ENCODE measurements around the gene AKAP1.
A peak's percentile ranks its signal among the peaks of the same experiment; 100 is the strongest.

AKAP1 gene

DNA sequence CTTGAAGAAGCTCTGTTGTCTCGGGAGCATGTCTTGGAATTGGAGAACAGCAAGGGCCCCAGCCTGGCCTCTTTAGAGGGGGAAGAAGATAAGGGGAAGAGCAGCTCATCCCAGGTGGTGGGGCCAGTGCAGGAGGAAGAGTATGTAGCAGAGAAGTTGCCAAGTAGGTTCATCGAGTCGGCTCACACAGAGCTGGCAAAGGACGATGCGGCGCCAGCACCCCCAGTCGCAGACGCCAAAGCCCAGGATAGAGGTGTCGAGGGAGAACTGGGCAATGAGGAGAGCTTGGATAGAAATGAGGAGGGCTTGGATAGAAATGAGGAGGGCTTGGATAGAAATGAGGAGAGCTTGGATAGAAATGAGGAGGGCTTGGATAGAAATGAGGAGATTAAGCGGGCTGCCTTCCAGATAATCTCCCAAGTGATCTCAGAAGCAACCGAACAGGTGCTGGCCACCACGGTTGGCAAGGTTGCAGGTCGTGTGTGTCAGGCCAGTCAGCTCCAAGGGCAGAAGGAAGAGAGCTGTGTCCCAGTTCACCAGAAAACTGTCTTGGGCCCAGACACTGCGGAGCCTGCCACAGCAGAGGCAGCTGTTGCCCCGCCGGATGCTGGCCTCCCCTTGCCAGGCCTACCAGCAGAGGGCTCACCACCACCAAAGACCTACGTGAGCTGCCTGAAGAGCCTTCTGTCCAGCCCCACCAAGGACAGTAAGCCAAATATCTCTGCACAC lies 21.2 kb downstream of the AKAP1 start:
- no peak for DNase-seq

DNA sequence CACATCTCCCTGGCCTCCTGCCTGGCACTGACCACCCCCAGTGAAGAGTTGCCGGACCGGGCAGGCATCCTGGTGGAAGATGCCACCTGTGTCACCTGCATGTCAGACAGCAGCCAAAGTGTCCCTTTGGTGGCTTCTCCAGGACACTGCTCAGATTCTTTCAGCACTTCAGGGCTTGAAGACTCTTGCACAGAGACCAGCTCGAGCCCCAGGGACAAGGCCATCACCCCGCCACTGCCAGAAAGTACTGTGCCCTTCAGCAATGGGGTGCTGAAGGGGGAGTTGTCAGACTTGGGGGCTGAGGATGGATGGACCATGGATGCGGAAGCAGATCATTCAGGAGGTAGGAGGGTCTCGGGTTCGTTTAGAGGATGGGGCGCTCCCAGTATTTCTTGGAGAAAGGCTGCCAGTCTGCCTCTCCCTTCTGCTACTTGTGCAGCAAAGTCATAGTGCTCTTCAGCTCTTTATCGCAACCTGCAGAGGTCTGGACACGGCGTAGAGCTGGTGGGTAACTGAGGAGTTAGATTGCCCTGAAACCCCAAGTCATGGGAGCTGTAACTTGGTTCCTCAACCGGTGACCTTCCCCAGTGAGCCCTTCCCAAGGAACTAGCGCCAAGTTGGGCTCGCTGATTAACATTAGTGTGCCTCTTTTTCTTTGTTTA lies 21.9 kb downstream of the AKAP1 start:
- no peak for DNase-seq

DNA sequence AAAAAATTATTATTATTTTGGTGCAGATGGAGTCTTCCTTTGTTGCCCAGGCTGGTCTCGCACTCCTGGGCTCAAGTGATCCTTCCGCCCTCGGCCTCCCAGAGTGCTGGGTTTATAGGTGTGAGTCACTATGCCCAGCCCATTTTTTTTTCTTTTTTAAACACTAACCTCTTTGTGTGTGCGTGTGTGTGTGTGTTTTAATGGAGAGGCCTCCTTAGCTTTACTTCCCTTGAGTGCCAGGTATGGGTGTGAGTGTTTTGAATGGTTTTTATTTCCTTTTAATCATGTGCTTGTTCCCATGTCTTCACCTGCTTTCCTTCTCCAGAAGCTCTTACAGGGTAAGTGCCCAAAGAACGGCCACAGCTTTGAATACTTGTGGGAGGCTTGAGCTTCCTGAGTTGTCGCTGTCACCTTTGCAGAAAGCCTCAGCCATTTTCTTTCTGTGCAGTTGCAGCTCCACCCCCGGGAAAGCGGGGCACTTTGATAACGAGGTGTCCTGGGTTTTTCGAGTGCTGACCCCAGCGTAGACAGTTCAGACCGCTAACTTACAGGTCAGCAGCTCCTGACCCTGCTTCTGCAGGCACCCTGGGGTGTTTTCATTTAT lies 22.6 kb downstream of the AKAP1 start:
- no peak for DNase-seq

DNA sequence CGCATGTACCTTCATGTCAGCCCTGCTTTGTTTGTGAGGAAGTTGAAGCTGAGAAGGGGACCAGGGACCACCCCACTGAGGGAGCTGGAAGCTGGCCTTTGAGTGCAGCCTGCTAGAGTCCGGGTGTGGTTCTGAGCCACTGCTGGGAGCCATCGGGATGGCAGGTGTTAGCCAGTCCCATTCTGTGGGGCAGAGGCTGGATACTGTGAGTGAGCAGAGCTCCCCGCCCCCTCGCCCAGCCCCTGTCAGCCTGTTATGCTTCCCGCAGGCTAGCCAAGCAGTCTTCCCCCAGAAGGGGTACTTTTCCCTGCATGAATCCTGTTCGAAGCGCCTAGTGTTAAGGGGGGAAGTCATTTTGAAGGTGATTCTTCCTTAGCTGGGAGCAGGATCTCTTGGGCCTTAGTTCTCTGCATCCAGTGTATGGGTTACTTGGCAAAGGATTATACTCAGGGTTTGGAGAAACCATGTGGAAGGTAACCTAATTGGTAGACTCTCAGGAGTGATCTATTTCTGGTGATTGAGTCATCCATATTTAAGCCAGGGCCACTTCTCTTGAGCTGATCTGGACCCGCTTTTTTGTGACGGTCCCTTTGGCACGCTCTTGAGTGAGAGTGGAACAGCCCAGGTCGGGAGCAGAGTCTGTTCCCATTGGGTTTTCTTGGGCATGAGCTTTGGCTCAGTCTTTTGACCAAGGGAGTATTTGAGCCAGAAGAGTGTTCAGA lies 23.8 kb downstream of the AKAP1 start:
- DNase-seq: no peak

DNA sequence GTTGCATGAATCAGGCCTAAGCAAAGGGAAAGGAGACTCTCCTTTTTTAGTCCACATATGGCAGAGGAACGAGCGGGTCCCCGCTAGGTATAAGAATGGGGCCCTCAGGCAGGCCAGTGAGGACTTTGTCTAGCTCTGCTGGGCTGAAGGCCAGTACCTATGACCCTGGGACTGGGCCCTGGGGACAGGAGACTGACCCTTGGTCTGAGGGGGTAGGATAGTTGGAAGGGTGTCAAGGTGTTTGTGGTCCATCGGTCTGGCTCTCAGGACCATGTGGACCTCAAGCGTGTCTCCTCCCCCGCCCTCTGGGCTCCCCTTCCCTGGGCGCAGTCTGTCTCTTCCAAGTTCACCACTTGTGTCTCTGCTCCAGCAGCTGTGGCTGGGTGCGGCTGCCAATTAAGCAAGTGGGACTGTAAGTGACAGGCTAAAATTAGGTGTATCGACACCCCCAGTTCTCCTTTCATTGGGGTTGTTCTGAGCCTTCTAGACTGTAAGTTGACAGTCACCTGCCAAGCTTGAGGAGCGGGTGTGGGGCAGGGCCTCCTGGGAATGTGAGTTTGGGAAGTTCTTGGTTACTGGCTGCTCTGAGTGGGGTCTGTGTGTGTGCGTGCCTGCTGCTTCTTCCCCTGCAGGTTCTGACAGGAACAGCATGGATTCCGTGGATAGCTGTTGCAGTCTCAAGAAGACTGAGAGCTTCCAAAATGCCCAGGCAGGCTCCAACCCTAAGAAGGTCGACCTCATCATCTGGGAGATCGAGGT lies 24.5 kb downstream of the AKAP1 start:
- no peak for DNase-seq

DNA sequence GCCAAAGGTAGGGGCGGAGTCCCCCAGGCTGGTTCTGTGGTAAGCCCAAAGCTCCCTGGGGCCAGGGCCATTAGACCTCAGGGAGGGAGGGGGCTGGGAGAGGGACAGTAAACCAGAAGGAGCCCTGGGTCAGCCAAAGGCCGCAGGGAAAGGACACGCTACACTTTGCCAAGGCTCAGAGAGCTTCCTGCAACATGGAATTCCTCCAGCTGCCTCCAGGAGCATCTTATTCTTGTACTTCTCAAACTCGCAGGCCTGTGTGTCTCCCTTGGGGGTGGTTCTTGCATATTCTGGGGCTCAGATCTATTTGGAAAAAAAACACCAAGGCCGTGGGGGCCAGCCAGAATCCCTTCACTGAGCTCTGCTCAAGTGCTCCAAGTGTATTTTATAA lies 25.1 kb downstream of the AKAP1 start:
- no peak for DNase-seq

DNA sequence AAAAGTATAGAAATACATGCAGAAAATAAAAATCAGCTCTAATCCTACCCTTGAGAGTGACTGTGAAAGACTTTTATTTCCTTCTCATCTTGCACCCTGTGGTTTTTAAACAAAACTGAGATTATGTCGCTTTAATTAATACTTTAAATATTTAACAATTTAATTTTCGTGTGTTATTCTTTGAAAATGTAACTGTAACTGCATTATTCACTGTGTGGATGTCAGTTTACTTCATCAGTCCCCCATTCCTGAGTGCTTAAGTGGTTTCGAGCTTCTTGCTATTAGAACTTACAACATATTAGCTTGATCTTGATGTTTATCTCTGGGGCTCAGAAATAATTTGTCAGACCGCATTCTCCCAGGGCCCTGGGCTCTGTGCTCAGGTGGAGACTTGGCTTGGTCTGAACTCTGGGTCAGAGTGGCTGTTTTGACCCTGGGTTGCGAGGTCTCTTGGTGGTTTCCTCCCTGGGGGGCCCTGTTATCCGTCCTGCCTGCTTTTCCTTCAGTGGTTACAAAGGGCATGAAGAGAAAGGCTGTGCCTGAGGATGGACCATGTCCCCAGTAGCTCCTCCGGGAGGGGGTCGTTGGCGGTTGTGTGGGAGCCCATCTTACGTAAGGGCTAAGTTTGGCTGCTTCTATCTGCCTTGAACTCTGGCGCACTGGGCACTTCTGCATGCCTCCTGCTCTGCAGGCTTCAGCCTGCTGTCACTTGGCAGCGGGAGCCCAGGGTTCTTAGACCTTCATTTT lies 25.7 kb downstream of the AKAP1 start:
- no peak for DNase-seq

DNA sequence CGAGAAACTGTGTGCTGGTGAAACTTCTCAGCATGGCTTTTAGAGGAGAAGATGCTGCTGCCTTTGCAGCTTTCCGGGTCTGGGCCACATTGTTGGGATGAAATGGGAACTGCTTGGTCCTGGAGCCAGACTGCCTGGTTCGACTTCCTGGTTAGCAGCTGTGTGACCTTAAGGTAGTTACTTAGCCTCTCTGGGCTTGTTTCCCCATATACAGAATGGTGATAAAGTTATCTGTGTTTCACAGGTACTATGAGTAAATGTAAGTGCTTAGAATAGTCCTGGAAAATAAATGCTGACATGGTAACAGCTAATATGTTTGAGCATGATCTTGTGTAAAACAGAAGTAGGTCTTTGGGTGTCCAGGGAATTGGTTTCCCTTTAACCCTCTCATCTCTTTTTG lies 26.3 kb downstream of the AKAP1 start:
- no peak for DNase-seq

DNA sequence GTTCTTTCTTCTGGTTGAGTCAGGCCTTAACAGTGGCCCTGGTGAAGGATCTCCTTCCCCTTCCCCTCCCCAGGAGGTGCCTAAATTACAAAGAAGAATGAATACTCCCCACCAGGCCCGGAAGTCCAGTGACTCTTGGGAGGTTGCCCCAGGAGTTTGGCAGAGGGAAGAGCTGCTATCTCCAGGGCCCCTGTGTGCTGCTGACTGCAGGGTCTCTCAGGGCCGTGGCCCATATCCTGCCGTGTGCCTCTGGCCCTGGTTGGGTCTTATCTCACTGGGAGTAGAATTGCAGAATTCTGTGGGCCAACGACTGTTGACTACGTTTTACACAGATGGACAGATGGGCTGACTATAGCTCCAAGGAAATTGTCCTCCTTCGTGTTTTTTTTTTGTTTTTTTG lies 28.0 kb downstream of the AKAP1 start:
- DNase-seq: no peak

DNA sequence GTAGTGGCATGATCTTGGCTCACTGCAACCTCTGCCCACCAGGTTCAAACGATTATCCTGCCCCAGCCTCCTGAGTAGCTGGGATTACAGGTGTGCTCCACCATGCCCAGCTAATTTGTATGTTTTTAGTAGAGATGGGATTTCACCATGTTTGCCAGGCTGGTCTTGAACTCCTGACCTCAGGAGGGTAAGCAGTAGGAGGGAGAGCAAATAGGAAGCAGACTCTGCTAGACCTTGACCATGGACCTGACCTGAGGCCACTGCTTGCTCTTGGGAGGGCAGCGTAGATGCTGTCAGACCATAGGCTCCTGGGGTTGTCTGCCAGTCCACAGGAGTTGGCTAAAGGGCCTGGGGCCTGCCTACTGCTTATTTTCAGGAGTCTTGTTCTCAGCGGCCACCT lies 28.6 kb downstream of the AKAP1 start:
- DNase-seq: no peak

DNA sequence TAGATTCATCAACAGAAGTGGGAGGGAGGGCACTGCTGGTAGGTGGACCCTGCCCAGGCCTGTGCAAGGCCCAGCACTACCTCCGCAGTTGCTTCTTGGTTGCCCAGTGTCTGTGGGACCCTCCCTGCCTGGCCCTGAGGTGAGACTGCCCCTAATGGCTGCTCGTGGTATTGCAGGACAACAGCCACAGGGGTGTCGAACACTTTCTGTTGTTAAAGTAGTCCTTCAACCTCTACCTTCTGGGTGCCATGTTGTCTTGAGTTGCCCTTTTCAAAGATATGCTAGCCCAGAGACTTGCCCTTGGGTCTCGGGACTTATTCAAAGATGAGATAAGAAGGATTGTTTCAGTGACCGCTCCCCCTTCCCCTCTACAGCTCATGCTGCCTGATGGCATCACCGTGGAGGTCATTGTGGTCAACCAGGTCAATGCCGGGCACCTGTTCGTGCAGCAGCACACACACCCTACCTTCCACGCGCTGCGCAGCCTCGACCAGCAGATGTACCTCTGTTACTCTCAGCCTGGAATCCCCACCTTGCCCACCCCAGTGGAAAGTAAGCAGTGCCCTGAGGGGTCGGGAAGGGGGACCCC lies 29.1 kb downstream of the AKAP1 start:
- DNase-seq: peak; percentile 66 to 68

DNA sequence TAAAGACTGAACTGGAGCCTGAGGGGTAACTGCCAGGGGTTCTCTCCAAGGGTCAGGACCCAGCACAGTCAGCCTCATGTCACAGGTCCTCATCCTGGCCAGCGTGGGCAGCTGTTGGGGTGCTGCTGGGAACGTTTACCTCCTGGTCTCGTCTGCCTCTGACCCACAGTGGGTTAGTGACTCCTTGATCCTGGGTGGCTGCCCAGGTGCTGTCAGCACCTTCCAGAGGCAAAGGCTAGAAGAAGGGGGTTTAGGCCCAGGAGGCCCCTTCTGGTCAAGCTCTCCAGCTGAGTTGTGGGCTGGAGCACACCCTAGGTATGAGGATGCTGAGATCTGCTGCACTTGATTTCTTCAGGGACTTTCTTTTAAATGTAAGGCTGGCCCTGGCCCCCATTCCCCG lies 30.3 kb downstream of the AKAP1 start:
- DNase-seq: no peak

DNA sequence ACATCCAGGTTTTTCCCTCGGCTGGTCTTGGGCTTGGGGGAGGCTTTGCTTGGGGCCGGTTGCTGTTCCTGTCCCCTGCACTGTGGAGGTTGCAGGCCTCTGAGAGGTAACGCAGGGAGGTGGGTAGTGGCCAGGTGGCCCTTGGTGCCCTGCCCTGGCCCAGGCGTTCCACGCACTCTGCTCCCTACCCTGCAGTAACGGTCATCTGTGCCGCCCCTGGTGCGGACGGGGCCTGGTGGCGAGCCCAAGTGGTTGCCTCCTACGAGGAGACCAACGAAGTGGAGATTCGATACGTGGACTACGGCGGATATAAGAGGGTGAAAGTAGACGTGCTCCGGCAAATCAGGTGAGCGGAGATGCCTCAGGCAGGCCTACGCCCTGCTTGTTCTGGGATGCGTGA lies 30.9 kb downstream of the AKAP1 start:
- no peak for DNase-seq

DNA sequence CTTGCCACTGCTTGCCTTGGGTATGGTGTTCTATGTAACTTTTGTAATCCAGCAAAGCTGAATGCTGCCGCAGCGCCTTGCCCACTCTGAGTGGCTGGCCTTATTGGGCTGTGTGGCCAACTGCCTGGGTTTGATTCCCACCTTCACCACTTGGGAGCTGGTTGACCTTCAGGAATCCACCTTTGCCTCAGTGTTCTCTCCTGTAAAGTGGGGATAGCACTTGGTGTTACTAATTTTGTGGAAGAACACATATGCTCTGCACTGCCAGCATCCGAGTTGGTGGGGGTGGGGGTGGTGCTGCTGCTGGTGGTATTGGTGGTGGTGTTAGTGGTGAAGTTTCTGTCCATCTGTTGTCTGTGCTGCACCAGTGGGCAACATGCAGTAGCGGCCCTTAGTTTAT lies 32.8 kb downstream of the AKAP1 start:
- DNase-seq: no peak

DNA sequence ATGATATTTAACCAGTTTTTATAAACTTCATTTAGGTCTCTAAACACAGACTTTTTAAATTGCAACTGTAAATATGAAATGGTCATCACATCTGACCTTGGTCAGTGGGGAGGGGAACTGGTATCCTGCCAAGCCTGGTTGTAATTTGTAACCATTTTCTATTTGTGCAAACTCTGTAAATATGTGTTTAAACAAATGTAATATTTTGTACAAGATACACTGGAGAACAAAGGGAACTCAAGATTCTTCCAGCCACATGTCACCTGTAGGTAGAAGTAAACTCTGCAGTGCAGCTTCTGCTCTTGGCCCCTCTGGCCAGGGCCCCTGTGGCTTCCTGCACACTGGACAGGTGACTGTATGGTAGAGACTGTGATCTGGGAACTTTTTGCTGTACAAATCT lies 35.8 kb downstream of the AKAP1 start:
- DNase-seq: no peak

DNA sequence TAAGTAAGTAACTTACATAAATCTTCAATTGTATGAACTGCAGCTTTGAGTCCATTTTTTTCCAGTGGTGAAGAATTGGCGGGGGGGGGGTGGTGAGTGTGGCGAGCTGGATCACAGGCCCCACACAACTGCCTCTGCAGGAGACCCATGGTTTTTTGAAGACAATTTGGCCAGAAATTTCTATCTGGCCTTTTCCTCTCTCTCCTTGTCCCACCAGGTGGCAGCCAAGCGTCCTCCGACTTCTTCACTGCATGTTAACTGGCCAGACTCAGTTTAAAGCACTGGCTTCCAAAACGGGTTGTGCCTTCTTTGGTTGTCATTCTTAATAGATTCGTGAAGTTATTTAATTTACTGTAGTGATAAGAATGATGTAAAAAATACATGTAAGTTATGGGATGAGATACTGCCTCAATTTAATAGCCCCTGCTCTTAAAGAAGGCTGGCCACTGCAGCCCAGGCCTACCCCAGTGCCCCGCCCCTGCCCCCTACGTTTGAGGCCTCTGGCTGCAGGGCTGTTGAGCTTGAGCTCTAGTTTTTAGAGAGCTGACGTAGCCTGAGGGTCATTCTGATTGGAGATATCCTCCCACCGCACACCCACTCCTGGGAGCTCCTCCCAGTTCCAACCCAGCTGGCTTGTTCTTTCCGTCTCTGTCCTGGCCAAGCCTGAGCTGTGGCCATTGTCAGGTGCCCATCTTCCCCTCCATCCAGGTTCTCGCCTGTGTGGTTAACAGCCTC lies 36.4 kb downstream of the AKAP1 start:
- no peak for DNase-seq

DNA sequence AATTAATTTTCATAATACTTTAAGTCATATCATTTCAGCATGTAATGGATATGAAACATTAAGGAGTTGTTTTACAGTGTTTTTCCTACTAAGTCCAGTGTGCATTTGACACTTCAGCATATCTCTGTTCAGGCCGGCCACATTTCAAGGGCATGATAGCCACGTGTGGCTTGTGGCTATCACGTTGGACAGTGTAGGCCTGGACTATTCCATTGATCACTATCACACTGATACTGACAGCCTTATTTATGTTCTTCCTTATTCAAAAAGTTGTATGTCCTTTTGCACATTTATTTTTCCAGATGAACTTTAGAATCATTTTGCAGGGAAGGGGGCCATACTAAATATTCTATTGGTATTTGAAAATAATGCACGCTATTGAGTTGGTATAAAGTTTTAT lies 39.0 kb downstream of the AKAP1 start:
- DNase-seq: no peak

DNA sequence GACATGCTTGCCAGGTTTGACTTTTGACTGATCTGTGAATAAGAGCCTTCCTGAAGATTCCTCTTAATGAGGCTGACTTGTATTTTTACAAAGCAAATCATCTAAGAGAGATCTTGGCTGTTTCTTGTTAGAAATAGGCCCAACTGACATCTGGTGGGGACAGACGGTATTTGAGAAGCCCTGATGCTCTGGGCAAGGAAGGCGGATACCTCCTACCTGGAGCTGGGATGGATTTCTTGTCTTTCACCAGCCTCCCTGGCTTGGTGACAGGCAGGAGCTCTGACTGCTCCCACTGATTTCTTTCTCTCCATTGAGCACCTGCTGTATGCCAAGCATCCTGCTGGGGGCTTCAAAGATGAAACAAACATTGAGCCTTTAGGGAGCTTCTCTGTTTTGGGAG lies 40.4 kb downstream of the AKAP1 start:
- DNase-seq: no peak

DNA sequence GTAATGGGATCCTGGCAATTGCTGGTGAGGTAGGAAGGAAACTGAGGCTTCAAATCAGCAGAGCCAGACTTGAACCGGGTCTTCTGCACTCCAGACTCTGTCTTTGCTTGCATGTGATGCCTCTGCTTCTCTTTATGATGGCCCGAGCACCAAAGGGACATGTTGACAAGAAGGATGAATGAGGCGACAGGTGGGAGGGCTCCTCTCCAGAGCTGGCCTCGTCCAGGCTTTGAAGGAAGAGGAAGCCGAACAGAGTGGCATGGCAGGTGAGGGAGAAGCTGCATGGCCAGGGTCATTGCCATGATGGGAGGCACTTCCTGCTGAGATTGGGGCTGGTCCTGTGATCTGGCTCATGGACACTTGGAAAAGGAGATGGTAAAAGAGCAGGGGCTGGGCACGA lies 40.8 kb downstream of the AKAP1 start:
- DNase-seq: no peak

DNA sequence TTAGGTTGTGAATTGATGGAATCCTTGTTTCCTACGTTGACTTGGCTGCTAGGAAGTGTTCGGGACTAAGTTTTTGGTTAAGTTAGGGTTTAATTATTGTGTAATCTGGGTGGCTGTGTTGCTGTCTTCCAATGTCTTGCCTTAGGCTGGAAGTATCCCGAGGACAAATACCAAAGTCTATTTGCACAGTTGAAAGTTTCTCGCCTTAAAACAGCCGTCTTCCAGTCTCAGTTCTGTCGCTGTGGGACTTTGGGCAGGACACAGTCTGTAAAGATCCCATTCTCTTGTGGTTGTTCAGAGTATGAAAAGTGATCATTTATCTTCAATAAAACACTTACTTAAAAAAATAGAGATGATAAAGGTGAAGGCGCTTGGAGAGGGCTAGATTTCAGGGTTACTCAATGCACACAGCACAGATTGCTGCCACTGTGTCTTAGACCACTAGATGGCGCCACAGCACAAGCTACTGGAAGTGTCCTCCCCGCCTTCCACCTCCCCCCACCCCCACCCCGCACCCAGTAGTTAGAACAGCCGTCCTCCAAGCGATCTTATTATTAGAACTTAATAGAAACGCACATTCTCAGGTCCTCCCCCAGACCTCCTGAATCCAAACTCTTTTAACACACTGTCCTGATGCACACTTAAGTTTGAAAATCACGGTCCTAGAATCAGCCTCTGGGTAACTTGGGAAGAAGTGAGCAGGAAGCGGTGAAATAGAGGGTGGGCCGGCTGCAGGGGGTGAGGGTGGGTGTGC lies 45.8 kb downstream of the AKAP1 start:
- DNase-seq: peak; percentile 84 to 90
